Measurements from ENCODE around the gene PHLDB2. TPM values are rescaled to one million over a fixed set of nuclear protein-coding genes. Genes with fewer than 3 reads are reported as not detected.
A peak's percentile ranks its signal among the peaks of the same experiment; 100 is the strongest.

PHLDB2 gene
- polyA plus RNA-seq, 2 of the 4 experiments (the other 2 are of a cell fraction): 39.5 to 50.6 TPM

- peak overlapping the region; percentile 84 to 94 for H3K27ac ChIP-seq
- FAIRE-seq (no peak), DNase-seq (ENCODE audit: low read depth in 1 of 2, low spot score in 1 of 2) (no peak), ATAC-seq (peak in 1 of 2 experiments; percentile 6; a peak in 2 of 6 replicates)
- WGBS (ENCODE audit: missing lambda C conversion rate): 22% methylated on average over 5 of the region's 5 CpGs
- peak overlapping the region; percentile 79 for H3K4me2 ChIP-seq
- no peaks in the 10 kb centered on the region for H3K9me3 ChIP-seq
- TF ChIP-seq KDM5A (IDR thresholded peaks at IDR 0.05) (no peak), POLR2A (IDR thresholded peaks at IDR 0.05; ENCODE audit: low read length) (no peak), BHLHE40 (IDR thresholded peaks at IDR 0.05; ENCODE audit: low read depth, low read length) (no peak), JUN (IDR thresholded peaks at IDR 0.05) (no peak), HOXA7 (CRISPR knock-in tag; IDR thresholded peaks at IDR 0.05) (no peak), USF2 (IDR thresholded peaks at IDR 0.05) (no peak), ATOH8 (CRISPR knock-in tag; IDR thresholded peaks at IDR 0.05; ENCODE audit: low read depth) (no peak), RAD21 (conservative IDR thresholded peaks at IDR 0.05 in 1 of 2, IDR thresholded peaks at IDR 0.05 in 1 of 2) (no peak), E2F6 (IDR thresholded peaks at IDR 0.05; ENCODE audit: borderline replicate concordance, low read depth) (no peak), HOXB5 (CRISPR knock-in tag; IDR thresholded peaks at IDR 0.05) (no peak), MYC (IDR thresholded peaks at IDR 0.05; ENCODE audit: borderline replicate concordance, low read length) (no peak), RCOR1 (IDR thresholded peaks at IDR 0.05; ENCODE audit: low read depth, low read length) (no peak), RNF2 (IDR thresholded peaks at IDR 0.05; ENCODE audit: borderline replicate concordance, low read depth) (no peak), FOSL2 (IDR thresholded peaks at IDR 0.05) (no peak), FOSL2 (CRISPR knock-in tag; IDR thresholded peaks at IDR 0.05) (no peak), CHD4 (IDR thresholded peaks at IDR 0.05; ENCODE audit: borderline replicate concordance) (no peak), HMGXB4 (CRISPR knock-in tag; IDR thresholded peaks at IDR 0.05; ENCODE audit: borderline replicate concordance) (no peak), CEBPB (IDR thresholded peaks at IDR 0.05) (no peak), RARB (CRISPR knock-in tag; IDR thresholded peaks at IDR 0.05) (no peak)
- POLR2A ChIA-PET: interaction anchor here (0.6 to 1.9 kb wide), 10 partner anchors 10 to 262 kb away, joined by 3 to 18 read pairs (median 4); partner anchors contain the start of gene PHLDB2
- H3K4me3 ChIP-seq: peak overlapping the region; percentile 62
- peaks cover 32% of the 10 kb centered on the region for H3K4me1 ChIP-seq
- CTCF ChIA-PET: interaction anchor here (0.9 to 6.8 kb wide), 12 partner anchors 9 to 263 kb away, joined by 3 to 45 read pairs (median 4); no protein-coding TSS in a partner anchor
Observed at GRCh38 chr3:111979434-111980038, 120.5 kb downstream of the PHLDB2 start.

- ATAC-seq (no peak), DNase-seq (ENCODE audit: low read depth in 1 of 2, low spot score in 1 of 2) (no peak), FAIRE-seq (no peak)
- H3K4me2 ChIP-seq: peak overlapping the region; percentile 79
- 86% methylated on average over 10 of the region's 10 CpGs for WGBS (ENCODE audit: missing lambda C conversion rate)
- POLR2A ChIA-PET: no interaction called here
- CTCF ChIA-PET: interaction anchor here (1.1 to 6.8 kb wide), 7 partner anchors 8 to 264 kb away, joined by 4 to 45 read pairs (median 6); no protein-coding TSS in a partner anchor
- no peak overlapping the region for H3K27ac ChIP-seq
- H3K4me3 ChIP-seq: no peak overlapping the region
- H3K4me1 ChIP-seq: peaks cover 31% of the 10 kb centered on the region
- H3K9me3 ChIP-seq: no peaks in the 10 kb centered on the region
- TF ChIP-seq ZSCAN20 (CRISPR knock-in tag; IDR thresholded peaks at IDR 0.05): no peak
- TF ChIP-seq BHLHE40 (IDR thresholded peaks at IDR 0.05; ENCODE audit: low read depth, low read length): no peak
- TF ChIP-seq NFE2L2 (conservative IDR thresholded peaks at IDR 0.05; ENCODE audit: low read length): no peak
- no peak for TF ChIP-seq REST (IDR thresholded peaks at IDR 0.05)
- TF ChIP-seq BCL3 (IDR thresholded peaks at IDR 0.05): no peak
- TF ChIP-seq KDM1A (IDR thresholded peaks at IDR 0.05; ENCODE audit: low read depth): no peak
- TF ChIP-seq ZC3H11A (IDR thresholded peaks at IDR 0.05): no peak
- TF ChIP-seq HDAC2 (IDR thresholded peaks at IDR 0.05): no peak
- no peak for TF ChIP-seq RAD21 (conservative IDR thresholded peaks at IDR 0.05 in 1 of 2, IDR thresholded peaks at IDR 0.05 in 1 of 2)
- TF ChIP-seq HES2 (IDR thresholded peaks at IDR 0.05): no peak
- TF ChIP-seq RARB (CRISPR knock-in tag; IDR thresholded peaks at IDR 0.05): no peak
Observed at GRCh38 chr3:111980716-111981456, 121.8 kb downstream of the PHLDB2 start.
